Motor neuron (in vitro differentiated cells): Measurements from ENCODE around the gene TMCO2. TPM values are rescaled to one million over a fixed set of nuclear protein-coding genes. Genes with fewer than 3 reads are reported as not detected.
"Not testable (repeated sequence)": the region's sequence is repeated elsewhere in the genome, so short reads cannot be mapped to it uniquely, and the experiment has no call there.

ENCODE experiments used
- ATAC-seq, 8 experiments: fragments of 200-7000 bp; cut with Tn5 transposase; replicated peaks in 6 of 8; 2 replicates each; pipeline ENCODE4 v1.8.0; 2021; ENCODE audit warnings: mild to moderate bottlenecking in 8 of 8, moderate library complexity in 8 of 8
- H3K27ac ChIP-seq, 2 donors: fragments of 250-450 bp; sonication (Bioruptor Pico); 2 replicates each; pipeline ENCODE4 v1.9.0; 2021; ENCODE audit warnings: antibody characterized with exemption in 2 of 2, mild to moderate bottlenecking in 2 of 2, moderate library complexity in 1 of 2
- H3K4me1 ChIP-seq, 2 donors: fragments of 250-450 bp; sonication (Bioruptor Pico); replicated peaks in 1 of 2; 2 replicates each; pipeline ENCODE4 v1.6.1; 2021; ENCODE audit warnings: antibody characterized with exemption in 2 of 2, mild to moderate bottlenecking in 2 of 2, moderate library complexity in 1 of 2
- H3K4me3 ChIP-seq, 5 donors: fragments of 250-450 bp; sonication (Bioruptor Pico); 2 replicates each; pipeline ENCODE4 v1.9.0; 2021; ENCODE audit warnings: antibody characterized with exemption in 5 of 5, mild to moderate bottlenecking in 5 of 5, moderate library complexity in 4 of 5
- WGBS, 10 experiments: fragments of 450-650 bp; shearing (Covaris generic); methylation state at CpG; one replicate each; pipeline ENCODE4 v1.0.0; 2022; 5-methylcytosine and 5-hydroxymethylcytosine counted together
- in situ Hi-C, 9 experiments: fragments of 400-800 bp; cut with MboI; loops; one replicate each; pipeline ENCODE4 v1.15.0; 2021; ENCODE audit warnings: low sequenced_read_pairs in 9 of 9, low pct_unique_long_range_greater_than_20kb in 2 of 9; ENCODE audit not compliant: unreplicated experiment in 9 of 9
- total RNA-seq, 8 experiments: library from RNA; unstranded; fragments of 300-600 nt; gene quantifications; 2 replicates each; pipeline versions ENCODE4 v1.2.3 to v1.2.4, GENCODE V29; 2022

The TMCO2 gene
- total RNA-seq = under 1 TPM in 1 of 8 experiments, not detected in 7; 0.33 TPM

DNA sequence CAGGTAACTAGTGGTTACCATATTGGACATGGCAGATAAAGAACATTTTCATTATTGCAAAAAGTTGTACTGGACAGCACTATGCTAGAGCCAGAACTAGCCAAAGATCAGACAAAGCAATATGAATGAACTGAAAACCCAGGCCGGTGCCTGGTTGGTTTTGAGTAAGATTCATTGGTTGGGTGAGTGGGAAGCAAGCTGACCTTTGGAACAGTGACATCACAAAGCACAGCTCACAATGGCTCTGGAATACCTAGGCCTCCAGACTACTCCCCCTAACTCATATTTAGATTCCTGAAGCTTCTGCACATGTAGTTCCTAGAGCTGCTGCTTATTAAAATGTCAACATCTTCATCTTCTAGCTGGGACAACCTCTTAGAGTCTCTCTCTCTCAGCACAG lies at the start of gene TMCO2:
Gene TMCO2 (plus strand): TSS at position 283 of the 400 bp plus-strand sequence. CDS start 57 bp downstream, at position 340.
- Histone ChIP-seq H3K27ac (no peak within 1 kb of the TSS), H3K4me3 (no peak within 1 kb of the TSS), H3K4me1 (no peaks in the 10 kb centered on the region)
- in situ Hi-C loops = no loop called here
- WGBS, 10 experiments = 67 to 100% (median 82%) methylated on average over 1 of the region's 1 CpG; no CpG with 5 or more reads in 4 of the 10 experiments
- no peak for ATAC-seq

DNA sequence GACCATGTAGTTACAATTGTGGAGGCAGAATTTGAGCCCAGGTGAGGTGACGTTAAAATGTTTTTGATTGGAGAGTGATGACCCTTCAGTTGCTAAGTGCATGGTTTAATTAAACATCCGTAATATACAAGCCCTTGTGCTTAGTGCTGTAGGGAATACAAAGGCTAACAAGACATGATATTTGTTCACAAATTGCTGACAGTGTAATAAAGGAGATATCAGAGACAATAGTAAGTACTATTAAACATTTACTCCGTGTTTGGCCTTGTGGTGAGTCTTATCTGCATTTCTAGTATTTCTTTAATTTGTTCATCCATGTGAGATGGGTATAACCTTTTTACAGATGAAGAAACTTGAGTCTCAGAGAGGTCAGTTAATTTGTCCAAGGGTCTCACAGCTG lies 48.6 kb upstream of the TMCO2 start:
- in situ Hi-C loops = no loop called here
- no peaks in the 10 kb centered on the region for H3K4me1 ChIP-seq
- H3K27ac ChIP-seq = no peak overlapping the region
- no peak for ATAC-seq
- WGBS, 10 experiments = 86 to 100% (median 97%) methylated on average over 1 to 3 of the region's 3 CpGs; no CpG with 5 or more reads in 1 of the 10 experiments
- H3K4me3 ChIP-seq = no peak overlapping the region

DNA sequence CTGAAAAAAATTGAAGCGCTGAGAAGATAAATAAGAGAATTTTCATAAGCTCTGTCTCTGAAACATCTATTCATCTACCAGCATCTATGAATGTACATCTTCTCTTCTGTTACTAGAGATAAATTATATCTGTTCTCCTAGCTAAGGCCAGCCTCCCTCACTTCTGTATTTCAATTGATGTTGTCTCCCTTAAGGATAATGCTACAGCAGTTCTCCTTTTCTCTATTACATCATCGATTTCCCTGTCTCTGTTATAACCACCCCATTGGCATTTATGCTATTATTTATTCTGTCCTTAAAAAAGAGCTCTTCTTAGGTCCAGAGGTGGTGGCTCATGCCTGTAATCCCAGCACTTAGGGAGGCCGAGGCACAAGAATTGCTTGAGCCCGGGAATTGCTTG lies 42.9 kb upstream of the TMCO2 start:
- ATAC-seq = no peak
- H3K27ac ChIP-seq = no peak overlapping the region
- no peak overlapping the region for H3K4me3 ChIP-seq
- in situ Hi-C loops = no loop called here
- no peaks in the 10 kb centered on the region for H3K4me1 ChIP-seq
- WGBS, 10 experiments = 75 to 100% (median 100%) methylated on average over 2 to 4 of the region's 4 CpGs

DNA sequence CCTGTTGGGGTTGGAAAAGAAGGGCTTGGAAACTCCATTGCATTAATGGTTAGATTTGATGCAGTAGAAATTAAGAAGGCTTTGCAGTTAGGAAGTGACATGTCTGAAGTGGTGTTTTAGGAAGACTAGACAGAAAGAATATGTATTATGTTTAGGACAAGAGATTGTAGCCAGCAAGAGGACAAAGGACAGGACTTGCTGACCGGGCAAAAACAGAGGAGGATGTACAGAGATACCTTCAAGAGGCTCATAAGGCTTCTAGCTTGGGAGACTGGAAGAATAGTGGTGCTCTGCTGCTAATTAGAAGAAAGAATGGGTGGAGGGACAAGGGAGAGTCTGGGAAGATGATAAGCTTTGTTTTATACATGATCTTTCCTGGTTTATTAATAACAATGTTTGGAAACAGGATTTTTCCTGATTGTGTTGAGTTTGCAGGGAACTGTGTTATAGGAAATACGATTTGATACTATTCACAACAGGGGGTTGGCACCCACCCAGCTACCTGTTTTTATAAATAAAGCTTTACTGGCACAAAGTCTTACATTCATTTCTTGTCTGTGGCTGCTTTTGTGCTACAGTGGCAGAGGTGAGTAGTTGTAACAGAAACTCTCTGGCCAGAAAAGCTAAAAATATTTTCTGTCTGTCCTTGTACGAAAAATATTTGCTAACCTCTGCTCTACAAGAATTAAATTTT lies 37.1 kb upstream of the TMCO2 start:
- no peak for ATAC-seq
- in situ Hi-C loops = no loop called here
- Histone ChIP-seq H3K27ac (no peak overlapping the region), H3K4me1 (no peaks in the 10 kb centered on the region), H3K4me3 (no peak overlapping the region)
- 55 to 100% (median 93%) methylated on average over 1 to 3 of the region's 3 CpGs; no CpG with 5 or more reads in 2 of the 10 experiments for WGBS, 10 experiments

DNA sequence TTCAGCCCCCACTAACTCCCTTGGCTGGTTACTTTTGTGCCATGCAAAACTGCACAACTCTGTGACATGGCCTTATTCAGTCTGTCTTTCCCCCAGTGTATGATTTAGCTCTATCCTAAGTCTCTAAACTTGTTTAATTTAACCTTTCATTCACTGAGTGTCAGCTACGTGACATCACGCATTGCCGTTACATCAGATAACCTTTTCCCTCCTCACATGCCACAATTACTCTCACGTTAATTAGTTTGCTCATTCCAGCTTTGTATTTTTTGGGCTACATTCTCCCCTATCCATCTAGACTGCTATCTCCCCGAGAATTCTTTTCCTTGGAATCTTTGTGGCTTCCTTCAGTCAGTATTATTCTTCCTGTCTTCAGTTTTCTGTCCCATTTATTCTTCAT lies 29.4 kb upstream of the TMCO2 start:
- no peak for ATAC-seq
- H3K4me3 ChIP-seq = no peak overlapping the region
- 94 to 100% (median 99%) methylated on average over 2 to 5 of the region's 5 CpGs for WGBS, 10 experiments
- no peak overlapping the region for H3K27ac ChIP-seq
- in situ Hi-C loops = no loop called here
- no peaks in the 10 kb centered on the region for H3K4me1 ChIP-seq

DNA sequence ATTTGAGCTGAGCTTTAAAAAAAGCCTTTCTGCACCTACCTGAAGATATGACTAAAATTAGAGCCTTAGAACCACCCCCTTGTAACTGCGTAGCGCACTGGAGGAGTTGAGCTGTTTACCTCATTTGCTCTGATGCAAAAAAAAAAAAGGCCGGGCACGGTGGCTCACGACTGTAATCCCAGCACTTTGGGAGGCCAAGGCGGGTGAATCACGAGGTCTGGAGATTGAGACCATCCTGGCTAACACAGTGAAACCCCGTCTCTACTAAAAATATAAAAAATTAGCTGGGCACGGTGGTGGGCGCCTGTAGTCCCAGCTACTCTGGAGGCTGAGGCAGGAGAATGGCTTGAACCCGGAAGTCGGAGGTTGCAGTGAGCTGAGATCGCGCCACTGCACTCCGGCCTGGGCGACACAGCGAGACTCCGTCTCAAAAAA lies 26.2 kb upstream of the TMCO2 start:
- 81 to 100% (median 96%) methylated on average over 2 to 17 of the region's 18 CpGs for WGBS, 10 experiments
- ATAC-seq, H3K27ac ChIP-seq, H3K4me1 ChIP-seq, H3K4me3 ChIP-seq, in situ Hi-C loops: not testable (repeated sequence)

DNA sequence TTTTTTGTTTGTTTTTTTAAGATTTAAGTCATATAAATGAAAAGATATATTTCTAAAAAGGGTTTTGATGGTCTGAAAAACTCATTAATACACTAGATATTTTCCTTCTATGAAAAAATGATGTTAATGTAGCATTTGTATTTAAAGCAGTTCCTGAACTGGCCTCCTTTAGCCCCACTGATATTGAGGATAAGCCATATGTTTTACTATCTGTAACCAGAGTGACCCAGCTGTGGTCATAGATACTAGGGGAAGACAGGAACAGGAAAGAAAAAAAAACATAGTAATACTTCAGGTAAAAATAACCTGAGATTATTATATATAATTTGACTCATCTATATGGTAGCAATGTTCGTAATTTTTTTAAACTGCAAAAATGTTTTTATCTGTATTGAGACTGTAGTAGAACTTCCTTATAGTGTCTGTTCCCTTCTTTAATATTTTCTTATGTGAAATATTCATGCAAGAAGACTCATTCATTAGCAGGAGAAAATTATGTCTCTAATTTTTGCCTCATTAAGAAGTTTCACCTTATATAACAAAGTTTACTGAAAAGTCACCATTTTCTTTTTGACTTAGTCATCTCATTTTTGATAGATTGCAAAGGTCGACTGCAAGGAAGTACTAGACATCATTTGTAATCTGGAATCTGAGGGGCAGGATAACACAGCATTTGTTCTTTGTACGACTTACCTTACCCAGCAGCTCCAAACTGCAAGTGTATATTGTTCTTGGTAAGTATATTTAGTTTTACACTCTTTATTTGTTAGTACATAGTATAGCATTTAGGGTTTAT lies 25.6 kb upstream of the TMCO2 start:
- in situ Hi-C loops = no loop called here
- H3K27ac ChIP-seq = no peak overlapping the region
- WGBS, 10 experiments = 76 to 100% (median 90%) methylated on average over 1 to 3 of the region's 3 CpGs; no CpG with 5 or more reads in 1 of the 10 experiments
- ATAC-seq = no peak
- no peak overlapping the region for H3K4me3 ChIP-seq
- no peaks in the 10 kb centered on the region for H3K4me1 ChIP-seq

DNA sequence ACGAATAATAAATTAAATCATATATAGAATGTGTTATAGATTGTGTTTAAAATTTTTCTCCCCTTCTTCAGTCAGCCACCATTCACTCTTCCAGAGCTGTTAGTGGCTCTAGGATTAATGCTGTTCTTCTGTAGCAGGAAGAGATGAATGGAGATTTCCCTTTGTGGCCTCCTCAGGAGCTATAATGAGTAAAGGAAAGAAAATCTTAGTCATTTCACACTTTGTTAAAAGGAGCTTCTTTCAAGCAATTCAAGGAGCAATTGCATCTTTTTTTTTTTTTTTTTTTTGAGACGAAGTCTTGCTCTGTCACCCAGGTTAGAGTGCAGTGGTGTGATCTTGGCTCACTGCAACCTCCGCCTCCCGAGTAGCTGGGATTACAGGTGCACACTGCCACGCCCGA lies 23.7 kb upstream of the TMCO2 start:
- H3K4me3 ChIP-seq = no peak overlapping the region
- no peak for ATAC-seq
- 83 to 100% (median 93%) methylated on average over 1 to 6 of the region's 6 CpGs for WGBS, 10 experiments
- no peak overlapping the region for H3K27ac ChIP-seq
- H3K4me1 ChIP-seq = no peaks in the 10 kb centered on the region
- in situ Hi-C loops = no loop called here

DNA sequence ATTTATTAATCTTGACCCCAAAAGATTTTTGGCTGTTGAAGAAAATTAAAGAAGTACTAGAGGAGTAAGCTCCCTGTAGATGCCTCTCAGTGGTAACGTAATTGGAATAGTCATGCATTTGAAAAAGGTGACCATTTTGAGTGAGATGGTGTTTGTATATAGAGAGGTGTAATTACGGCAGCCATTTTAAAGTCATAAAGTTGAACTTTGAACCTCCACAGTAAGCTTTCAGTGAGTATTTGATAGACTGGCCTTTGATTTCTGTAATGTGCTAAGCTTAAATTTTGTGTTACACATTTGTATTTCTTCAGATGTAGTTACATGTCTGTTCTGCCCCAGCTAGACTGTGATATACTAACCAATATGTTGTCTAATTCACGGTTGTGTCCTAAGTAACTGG lies 21.5 kb upstream of the TMCO2 start:
- in situ Hi-C loops = no loop called here
- Histone ChIP-seq H3K27ac (no peak overlapping the region), H3K4me3 (no peak overlapping the region), H3K4me1 (no peaks in the 10 kb centered on the region)
- ATAC-seq = no peak
- WGBS, 10 experiments = 80 to 100% (median 92%) methylated on average over 1 to 3 of the region's 3 CpGs; no CpG with 5 or more reads in 2 of the 10 experiments

DNA sequence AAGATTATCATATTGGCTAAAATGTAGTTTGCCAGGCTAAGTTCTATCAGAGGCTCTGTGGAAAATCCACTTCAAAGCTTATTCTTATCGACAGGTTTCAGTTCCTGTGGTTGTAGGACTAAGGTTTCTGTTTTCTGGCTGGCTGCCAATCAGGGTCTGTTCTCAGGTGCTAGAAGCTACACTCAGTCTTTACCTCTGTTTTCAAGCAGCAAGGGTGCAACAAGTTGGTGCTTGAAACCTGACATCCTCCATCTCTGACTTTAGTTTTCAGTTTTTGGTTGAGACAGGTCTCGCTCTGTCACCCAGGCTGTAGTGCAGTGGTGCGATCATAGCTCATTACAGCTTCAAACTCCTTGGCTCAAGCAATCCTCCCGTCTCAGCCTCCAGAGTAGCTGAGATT lies 15.3 kb upstream of the TMCO2 start:
- no peak overlapping the region for H3K27ac ChIP-seq
- in situ Hi-C loops = no loop called here
- WGBS, 10 experiments = 92 to 100% (median 100%) methylated on average over 1 to 4 of the region's 4 CpGs; no CpG with 5 or more reads in 5 of the 10 experiments
- ATAC-seq = no peak
- H3K4me3 ChIP-seq = no peak overlapping the region
- no peaks in the 10 kb centered on the region for H3K4me1 ChIP-seq

DNA sequence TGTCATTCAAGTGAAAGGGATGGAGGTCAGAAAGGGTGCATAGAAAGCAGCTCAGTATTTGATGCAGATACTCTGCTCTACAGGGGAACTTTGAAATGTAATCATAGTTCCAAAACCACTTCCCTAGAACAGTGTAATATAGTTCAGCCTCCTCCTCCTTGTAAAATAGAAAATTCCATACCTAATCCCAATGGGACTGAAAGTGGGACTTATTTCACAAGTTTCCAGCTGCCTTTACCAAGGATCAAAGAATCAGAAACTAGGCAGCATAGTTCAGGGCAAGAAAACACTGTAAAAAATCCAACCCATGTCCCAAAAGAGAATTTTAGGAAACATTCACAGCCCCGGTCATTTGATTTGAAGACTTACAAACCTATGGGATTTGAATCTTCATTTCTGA lies 8.1 kb upstream of the TMCO2 start:
- H3K4me1 ChIP-seq = no peaks in the 10 kb centered on the region
- no peak overlapping the region for H3K27ac ChIP-seq
- 89 to 100% (median 100%) methylated on average over 1 of the region's 1 CpG; no CpG with 5 or more reads in 2 of the 10 experiments for WGBS, 10 experiments
- no peak for ATAC-seq
- H3K4me3 ChIP-seq = no peak overlapping the region
- in situ Hi-C loops = no loop called here

DNA sequence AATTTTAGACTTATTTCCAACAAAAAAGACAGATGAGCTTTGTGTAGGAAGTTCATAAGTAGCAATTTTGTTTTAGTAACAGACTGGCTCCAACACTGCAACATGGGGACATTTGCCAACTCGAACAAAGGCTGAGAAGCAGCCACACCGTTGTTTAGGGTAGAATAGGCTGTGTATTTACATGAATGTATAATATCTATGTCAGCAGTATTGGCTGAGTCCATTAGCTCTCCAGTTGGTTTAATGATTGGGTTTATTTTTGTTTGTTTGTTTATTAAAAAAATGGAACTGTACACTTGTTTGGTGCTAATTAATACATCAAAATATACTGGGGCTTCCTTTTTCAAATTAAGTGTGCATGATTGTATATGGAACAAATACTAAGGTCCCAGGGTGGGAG lies 7.3 kb upstream of the TMCO2 start:
- 92 to 100% (median 100%) methylated on average over 1 to 2 of the region's 2 CpGs; no CpG with 5 or more reads in 2 of the 10 experiments for WGBS, 10 experiments
- H3K4me3 ChIP-seq = no peak overlapping the region
- ATAC-seq = no peak
- in situ Hi-C loops = no loop called here
- H3K4me1 ChIP-seq = no peaks in the 10 kb centered on the region
- H3K27ac ChIP-seq = no peak overlapping the region

DNA sequence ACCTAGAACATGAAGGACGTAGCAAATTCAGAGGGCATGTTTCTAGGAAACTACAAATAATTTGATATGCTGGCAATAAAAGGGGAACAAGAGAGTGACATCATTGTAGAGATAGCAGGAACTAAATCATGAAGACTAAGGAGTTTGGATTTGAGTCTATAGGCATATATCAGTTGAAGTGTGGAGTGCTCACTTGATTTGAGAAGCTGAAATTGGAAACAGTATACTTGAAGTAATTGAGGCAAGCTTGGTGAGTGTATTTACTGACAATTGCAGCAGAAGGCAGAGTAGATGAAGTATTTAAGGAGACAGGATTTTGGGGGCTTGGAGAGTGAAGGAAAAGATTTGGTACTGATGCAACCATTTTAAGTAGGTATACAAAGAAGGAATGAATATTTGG lies 6.4 kb upstream of the TMCO2 start:
- no peak for ATAC-seq
- H3K27ac ChIP-seq = no peak overlapping the region
- no peak overlapping the region for H3K4me3 ChIP-seq
- no peaks in the 10 kb centered on the region for H3K4me1 ChIP-seq
- 64 to 92% (median 86%) methylated on average over 1 of the region's 1 CpG; no CpG with 5 or more reads in 1 of the 10 experiments for WGBS, 10 experiments
- in situ Hi-C loops = no loop called here
